GM12874 (cell line): ENCODE results near the gene PPIC.

ENCODE experiments used
- CTCF ChIP-seq: IDR thresholded peaks from 2 replicates; pipeline ENCODE4 v1.5.1; 2011; ENCODE audit warnings: low read depth, mild to moderate bottlenecking, control low read depth, low read length, moderate library complexity; ENCODE audit not compliant: insufficient read depth

The PPIC gene

GRCh38 chr5:123036391-123037103 lies at the start of gene PPIC:
Gene PPIC (minus strand): TSS chr5:123036725. CDS start chr5:123036625, 100 bp downstream.
- TF ChIP-seq CTCF = no peak

- TF ChIP-seq CTCF = no peak
Measured at GRCh38 chr5:123085638-123086286, 49.2 kb upstream of the PPIC start.

GRCh38 chr5:123084730-123085605 lies 48.4 kb upstream of the PPIC start:
- no peak for TF ChIP-seq CTCF

- TF ChIP-seq CTCF = no peak
Measured at GRCh38 chr5:123083298-123083697, 46.8 kb upstream of the PPIC start.

GRCh38 chr5:123080215-123080614 lies 43.7 kb upstream of the PPIC start:
- no peak for TF ChIP-seq CTCF

- no peak for TF ChIP-seq CTCF
Measured at GRCh38 chr5:123075521-123076163, 39.1 kb upstream of the PPIC start.
